Activated CD4-positive, alpha-beta T cell treated with anti-CD3 and anti-CD28 coated beads, Interleukin-2, amount 10 ng/mL, durations not matched to agents 7 days and 5 days (primary cell): Measurements from ENCODE around the gene FGFBP3. TPM values are rescaled to one million over a fixed set of nuclear protein-coding genes. Genes with fewer than 3 reads are reported as not detected.

Experiments
- CTCF ChIA-PET: fragments of 350-600 bp; sonication (Branson Sonifier 250); formaldehyde crosslinking; loops from one replicate; lab custom pipeline; 2021; ENCODE audit warnings: antibody characterized with exemption; lab: Charles Lee
- POLR2A ChIA-PET: fragments of 350-600 bp; sonication (Branson Sonifier 250); formaldehyde crosslinking; loops from one replicate; lab custom pipeline; 2021; ENCODE audit warnings: antibody characterized with exemption; lab: Charles Lee
- DNase-seq: peaks from one replicate; pipeline ENCODE4 v3.0.0-alpha.2; 2020
- H3K27ac Mint-ChIP-seq: one replicate; pipeline ENCODE4 v1.8.0; 2021; ENCODE audit warnings: mild to moderate bottlenecking, moderate library complexity, mixed read lengths
- H3K27me3 Mint-ChIP-seq: one replicate; pipeline ENCODE4 v1.8.0; 2021; ENCODE audit warnings: mixed read lengths
- H3K36me3 Mint-ChIP-seq: one replicate; pipeline ENCODE4 v1.8.0; 2021; ENCODE audit warnings: low read depth, mixed read lengths
- H3K4me1 Mint-ChIP-seq: one replicate; pipeline ENCODE4 v1.8.0; 2021; ENCODE audit warnings: mixed read lengths
- H3K4me3 Mint-ChIP-seq: one replicate; pipeline ENCODE4 v1.8.0; 2021; ENCODE audit warnings: mild to moderate bottlenecking, moderate library complexity, mixed read lengths
- H3K9me3 Mint-ChIP-seq: one replicate; pipeline ENCODE4 v1.8.0; 2021; ENCODE audit warnings: mixed read lengths
- total RNA-seq, 2 experiments: library from RNA; stranded (reverse); gene quantifications; one replicate each; pipeline ENCODE4 v1.2.3, GENCODE V29; 2021

Gene FGFBP3
- total RNA-seq, 2 experiments from 2014 or later: 1.4 to 1.5 TPM

GRCh38 chr10:91875156-91875555 is 34.1 kb downstream of the FGFBP3 start:
- H3K4me3 Mint-ChIP-seq: no peak overlapping the region
- no peak overlapping the region for H3K27ac Mint-ChIP-seq
- POLR2A ChIA-PET: interaction anchor here (0.6 kb wide), 1 partner anchor 43 kb away, joined by 3 read pairs; no protein-coding TSS in a partner anchor

GRCh38 chr10:91865562-91866081 is 43.7 kb downstream of the FGFBP3 start:
- H3K9me3 Mint-ChIP-seq: no peaks in the 10 kb centered on the region
- no peaks in the 10 kb centered on the region for H3K27me3 Mint-ChIP-seq
- POLR2A ChIA-PET: no interaction called here

More at GRCh38 chr10:91875156-91875555, 34.1 kb downstream of the FGFBP3 start:
- CTCF ChIA-PET: no interaction called here
- Mint-ChIP-seq H3K27me3 (no peaks in the 10 kb centered on the region), H3K4me1 (no peaks in the 10 kb centered on the region), H3K9me3 (no peaks in the 10 kb centered on the region), H3K36me3 (no peaks in the 10 kb centered on the region)
- DNase-seq: no peak

GRCh38 chr10:91864744-91865143 is 44.5 kb downstream of the FGFBP3 start:
- ChIA-PET CTCF (interaction anchor here (0.6 to 1.7 kb wide), 3 partner anchors 14 to 107 kb away, joined by 3 to 5 read pairs (median 4); no protein-coding TSS in a partner anchor), POLR2A (no interaction called here)
- Mint-ChIP-seq H3K9me3 (no peaks in the 10 kb centered on the region), H3K27me3 (no peaks in the 10 kb centered on the region), H3K4me1 (no peaks in the 10 kb centered on the region), H3K27ac (no peak overlapping the region), H3K4me3 (no peak overlapping the region), H3K36me3 (peaks cover 30% of the 10 kb centered on the region)
- DNase-seq: no peak

More at GRCh38 chr10:91865562-91866081, 43.7 kb downstream of the FGFBP3 start:
- CTCF ChIA-PET: interaction anchor here (1.2 to 1.7 kb wide), 3 partner anchors 8 to 24 kb away, joined by 3 to 5 read pairs (median 3); no protein-coding TSS in a partner anchor
- Mint-ChIP-seq H3K27ac (no peak overlapping the region), H3K4me1 (no peaks in the 10 kb centered on the region), H3K36me3 (peaks cover 25% of the 10 kb centered on the region), H3K4me3 (no peak overlapping the region)
- no peak for DNase-seq

GRCh38 chr10:91864099-91864498 is 45.2 kb downstream of the FGFBP3 start:
- H3K27me3 Mint-ChIP-seq: no peaks in the 10 kb centered on the region
- ChIA-PET POLR2A (no interaction called here), CTCF (interaction anchor here (1.7 kb wide), 1 partner anchor 13 kb away, joined by 5 read pairs; no protein-coding TSS in a partner anchor)
- no peaks in the 10 kb centered on the region for H3K4me1 Mint-ChIP-seq
- H3K27ac Mint-ChIP-seq: no peak overlapping the region
- peaks cover 30% of the 10 kb centered on the region for H3K36me3 Mint-ChIP-seq
- H3K4me3 Mint-ChIP-seq: no peak overlapping the region
- no peaks in the 10 kb centered on the region for H3K9me3 Mint-ChIP-seq
- DNase-seq: no peak

- Mint-ChIP-seq H3K9me3 (no peaks in the 10 kb centered on the region), H3K36me3 (peaks cover 49% of the 10 kb centered on the region), H3K4me1 (no peaks in the 10 kb centered on the region), H3K27ac (no peak overlapping the region), H3K27me3 (no peaks in the 10 kb centered on the region), H3K4me3 (no peak overlapping the region)
- DNase-seq: no peak
- CTCF ChIA-PET: no interaction called here
- POLR2A ChIA-PET: no interaction called here
These were observed 48.4 kb downstream of the FGFBP3 start for GRCh38 chr10:91860885-91861284.

- Mint-ChIP-seq H3K36me3 (peaks cover 44% of the 10 kb centered on the region), H3K9me3 (no peaks in the 10 kb centered on the region), H3K4me1 (no peaks in the 10 kb centered on the region), H3K27ac (no peak overlapping the region), H3K27me3 (no peaks in the 10 kb centered on the region), H3K4me3 (no peak overlapping the region)
- DNase-seq: no peak
- ChIA-PET CTCF (interaction anchor here (0.6 to 1.0 kb wide), 4 partner anchors 40 to 1572 kb away, joined by 3 read pairs; no protein-coding TSS in a partner anchor), POLR2A (interaction anchor here (0.7 kb wide), 1 partner anchor 485 kb away, joined by 3 read pairs; no protein-coding TSS in a partner anchor)
These were observed 52.6 kb downstream of the FGFBP3 start for GRCh38 chr10:91856637-91857036.

Other genes with a start within 250 kb of the FGFBP3 start
- gene TNKS2, start 111.1 kb downstream of the FGFBP3 start, total RNA-seq: 10 to 100 TPM; 33.8 to 36.3 TPM
- gene BTAF1, start 14.3 kb upstream of the FGFBP3 start, total RNA-seq: 10 to 100 TPM; 41.9 to 47.3 TPM